Measurements from ENCODE around the gene PTGFRN.

Gene PTGFRN

GRCh38 chr1:116889380-116889779 is 20.3 kb upstream of the PTGFRN start:
- DNase-seq (ENCODE audit: low spot score) = no peak

- no peak for DNase-seq (ENCODE audit: low spot score)
Measured at GRCh38 chr1:116891396-116892079, 18.2 kb upstream of the PTGFRN start.

- no peak for DNase-seq (ENCODE audit: low spot score)
Measured at GRCh38 chr1:116895073-116895472, 14.6 kb upstream of the PTGFRN start.

GRCh38 chr1:116899529-116899928 is 10.2 kb upstream of the PTGFRN start:
- no peak for DNase-seq (ENCODE audit: low spot score)

GRCh38 chr1:116900471-116901365 is 9.0 kb upstream of the PTGFRN start:
- DNase-seq (ENCODE audit: low spot score) = no peak

- DNase-seq (ENCODE audit: low spot score) = no peak
Measured at GRCh38 chr1:116902027-116902426, 7.7 kb upstream of the PTGFRN start.

- DNase-seq (ENCODE audit: low spot score) = no peak
Measured at GRCh38 chr1:116902723-116903383, 6.9 kb upstream of the PTGFRN start.

GRCh38 chr1:116904791-116905320 is 4.9 kb upstream of the PTGFRN start:
- no peak for DNase-seq (ENCODE audit: low spot score)

GRCh38 chr1:116906812-116907211 is 2.9 kb upstream of the PTGFRN start:
- DNase-seq (ENCODE audit: low spot score) = no peak

- DNase-seq (ENCODE audit: low spot score) = no peak
Measured at GRCh38 chr1:116907351-116907750, 2.4 kb upstream of the PTGFRN start.

- no peak for DNase-seq (ENCODE audit: low spot score)
Measured at GRCh38 chr1:116908266-116908665, 1.4 kb upstream of the PTGFRN start.

- DNase-seq (ENCODE audit: low spot score) = no peak
Measured at GRCh38 chr1:116908820-116909511, 750 bp upstream of the PTGFRN start.

GRCh38 chr1:116910379-116911187 is 867 bp downstream of the PTGFRN start:
- DNase-seq (ENCODE audit: low spot score) = no peak

- no peak for DNase-seq (ENCODE audit: low spot score)
Measured at GRCh38 chr1:116911188-116911553, 1.5 kb downstream of the PTGFRN start.

- no peak for DNase-seq (ENCODE audit: low spot score)
Measured at GRCh38 chr1:116911779-116912469, 2.2 kb downstream of the PTGFRN start.

- DNase-seq (ENCODE audit: low spot score) = no peak
Measured at GRCh38 chr1:116912846-116913245, 3.1 kb downstream of the PTGFRN start.

GRCh38 chr1:116913941-116914340 is 4.2 kb downstream of the PTGFRN start:
- DNase-seq (ENCODE audit: low spot score) = no peak

- no peak for DNase-seq (ENCODE audit: low spot score)
Measured at GRCh38 chr1:116914667-116915066, 5.0 kb downstream of the PTGFRN start.

- DNase-seq (ENCODE audit: low spot score) = no peak
Measured at GRCh38 chr1:116915086-116915661, 5.5 kb downstream of the PTGFRN start.

- no peak for DNase-seq (ENCODE audit: low spot score)
Measured at GRCh38 chr1:116916002-116916401, 6.3 kb downstream of the PTGFRN start.

All from cerebellar cortex (tissue), 1 donor.